GM18867 (cell line): ENCODE data around the gene HHIPL2.

Source experiments
- ATAC-seq: cut with Tn5 transposase; IDR thresholded peaks from one replicate; pipeline ENCODE4 v1.9.1; 2021; ENCODE audit warnings: mild to moderate bottlenecking, moderate library complexity; ENCODE audit not compliant: unreplicated experiment

Gene HHIPL2

DNA sequence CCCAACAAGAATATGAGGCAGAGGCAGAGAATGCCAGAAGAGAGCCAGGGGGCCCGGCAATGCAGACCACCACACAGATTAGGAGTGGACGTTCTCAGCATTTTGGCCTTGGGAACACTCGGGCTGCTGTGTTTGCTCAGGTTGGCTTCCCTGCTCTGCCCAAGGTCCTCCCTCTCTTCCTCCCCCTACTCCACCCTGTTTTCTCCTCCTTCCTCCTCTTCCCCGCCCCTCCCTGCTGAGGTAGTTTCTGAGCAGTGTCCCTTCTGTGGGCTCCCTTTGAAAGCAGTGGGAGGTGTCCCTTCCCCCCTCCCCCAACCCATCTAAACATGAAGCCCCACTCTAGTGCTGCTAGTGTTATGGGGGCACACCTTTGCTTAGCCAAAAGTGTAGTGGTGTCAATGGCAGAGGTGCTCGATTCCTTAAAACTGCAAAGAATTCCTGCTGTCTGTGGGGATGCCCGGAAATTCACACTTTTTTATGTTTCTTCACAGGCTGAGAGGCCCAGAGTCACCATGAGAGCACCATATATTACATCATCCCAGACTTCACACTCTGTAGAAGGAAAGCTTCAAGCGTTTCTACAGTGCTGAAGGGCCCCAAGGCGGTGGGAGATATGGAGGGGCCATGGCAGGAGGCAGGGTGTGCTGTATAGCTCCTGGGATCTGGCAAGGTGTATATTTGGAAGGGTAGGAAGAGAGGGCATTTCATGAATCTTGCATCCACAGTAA is at the start of gene HHIPL2:
Gene HHIPL2, minus strand, starts transcription at position 161 of the 728 bp plus-strand sequence. Its CDS starts 60 bp downstream, at position 101.
- no peak for ATAC-seq

DNA sequence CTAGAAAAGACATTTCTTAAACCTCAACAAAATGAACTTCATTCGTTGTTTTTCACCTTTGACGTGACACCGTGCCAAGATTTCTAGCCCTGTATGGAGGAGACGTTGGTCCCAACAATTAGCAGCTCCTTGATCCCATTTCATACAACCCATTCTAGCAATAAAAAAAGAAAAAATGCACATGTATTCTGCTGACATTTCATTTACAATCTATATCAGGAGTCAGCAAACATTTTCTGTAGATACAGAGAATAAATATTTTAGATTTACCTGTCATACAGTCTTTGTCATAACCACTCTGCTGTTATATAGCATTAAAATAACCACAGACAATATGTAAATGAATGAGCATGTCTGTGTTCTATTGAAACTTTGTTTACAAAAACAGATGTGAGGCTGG is 48.8 kb upstream of the HHIPL2 start:
- ATAC-seq, result peak; percentile 48

DNA sequence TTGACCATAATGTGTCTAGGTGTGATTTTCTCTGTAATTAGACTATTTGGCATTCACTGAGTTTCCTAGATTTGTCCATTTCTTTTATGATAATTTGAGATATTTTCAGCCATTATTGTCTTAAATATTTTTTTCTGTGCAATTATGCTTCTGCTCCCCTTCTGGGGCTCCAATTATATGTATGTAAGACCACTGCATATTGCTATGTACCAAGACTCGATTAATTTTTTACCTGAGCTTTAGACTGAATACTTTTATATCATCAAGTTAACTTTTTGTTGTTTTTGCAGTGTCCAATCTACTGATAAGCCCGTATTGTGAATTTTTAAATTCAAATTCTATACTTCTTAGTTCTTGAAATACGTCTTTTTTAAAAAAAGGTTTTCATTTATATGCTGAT is 46.9 kb upstream of the HHIPL2 start:
- ATAC-seq, result no peak

DNA sequence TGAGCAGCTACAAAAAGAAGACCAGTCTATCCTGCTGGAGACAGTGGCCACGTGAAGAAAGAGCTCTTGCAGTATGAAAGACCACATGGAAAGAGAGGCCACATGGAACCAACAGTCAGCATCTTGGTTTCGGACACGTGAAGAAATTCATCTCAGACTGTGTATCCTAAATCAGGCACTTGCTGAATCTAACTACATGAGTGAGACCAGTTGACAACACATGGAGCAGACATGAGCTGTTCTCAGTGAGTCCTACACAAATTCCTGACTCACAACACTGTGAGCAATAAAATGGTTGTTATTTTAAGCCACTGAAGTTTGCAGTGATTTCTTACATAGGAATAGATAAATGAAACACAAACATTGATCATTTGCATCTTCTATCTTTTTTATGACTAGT is 44.3 kb upstream of the HHIPL2 start:
- no peak for ATAC-seq

DNA sequence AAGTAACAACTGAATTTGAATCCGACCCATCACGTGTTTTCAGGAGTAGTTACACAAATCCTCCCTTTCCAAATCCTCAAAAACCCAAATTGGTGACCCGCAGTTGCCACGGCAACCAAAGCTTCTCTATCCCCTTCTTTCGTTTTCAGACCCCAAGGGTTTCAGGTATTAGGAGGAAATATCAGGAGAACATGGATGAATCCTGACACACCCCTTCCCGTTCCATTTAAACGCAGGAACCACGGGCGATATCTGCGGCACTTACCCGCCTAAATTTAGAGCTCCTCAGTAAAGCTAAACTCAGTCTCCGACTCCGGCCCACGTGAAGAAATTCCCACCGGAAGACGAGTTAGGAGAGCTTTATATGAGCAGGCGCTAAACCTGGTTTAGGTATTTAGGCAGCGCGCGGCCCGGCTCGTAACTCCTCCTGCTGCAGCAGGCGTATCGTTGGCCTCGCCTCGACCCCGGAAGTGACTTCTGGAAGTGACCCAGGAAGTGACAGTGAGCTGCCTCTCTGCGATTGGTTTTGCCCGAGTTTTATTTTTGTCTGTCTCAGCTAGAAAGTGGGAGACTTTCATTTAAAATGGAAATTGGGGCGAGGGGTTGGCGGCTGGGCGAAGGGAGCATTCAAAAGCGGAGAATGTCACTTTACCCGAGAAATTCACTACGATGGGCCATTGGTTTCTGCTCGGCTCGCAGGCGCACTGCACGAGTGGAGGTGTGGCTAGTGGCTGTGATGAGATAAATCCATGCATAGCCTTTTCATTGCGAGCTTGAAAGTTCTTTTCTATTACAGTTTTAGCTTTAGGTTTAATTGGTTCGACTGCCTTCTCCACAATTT is 41.8 kb upstream of the HHIPL2 start, which contains the start of gene TAF1A:
Gene TAF1A, minus strand, starts transcription at position 472 of the 841 bp plus-strand sequence.
- ATAC-seq, result peak; percentile 100

DNA sequence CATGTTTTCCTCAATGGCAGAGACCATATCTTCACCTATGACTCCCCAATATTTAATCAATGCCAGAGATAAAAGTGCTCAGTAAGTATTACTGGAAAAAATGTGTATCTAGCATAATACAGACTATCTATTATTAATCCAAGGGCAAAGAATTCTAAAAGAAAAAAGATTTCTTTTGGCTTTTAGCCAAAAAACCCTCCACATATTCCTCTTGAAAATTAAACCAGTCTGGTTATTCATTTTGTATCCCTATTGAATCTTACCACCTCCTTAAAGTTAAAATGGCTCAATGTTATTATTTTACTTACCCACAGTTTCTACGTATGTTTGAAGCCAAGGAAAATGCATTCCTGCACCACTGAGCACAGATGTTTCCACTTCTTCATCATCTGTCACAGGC is 40.2 kb upstream of the HHIPL2 start:
- no peak for ATAC-seq

DNA sequence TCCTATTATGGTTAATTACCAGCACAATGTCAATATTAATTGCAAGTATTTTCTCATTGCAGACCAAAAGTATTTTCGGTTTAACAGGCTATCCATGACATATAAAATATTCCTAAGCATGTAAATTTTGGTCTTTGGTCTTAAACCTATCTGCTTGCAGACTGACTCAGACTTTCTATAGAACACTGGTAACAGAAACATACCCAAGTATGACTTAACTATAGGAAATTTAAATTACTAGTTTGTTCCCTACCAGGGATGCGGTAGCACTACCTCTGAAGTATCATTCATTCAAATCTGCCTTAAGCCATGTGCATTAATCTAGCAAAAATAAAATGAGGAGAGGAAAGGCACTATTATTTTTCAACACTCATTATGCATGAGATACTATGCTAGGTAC is 38.9 kb upstream of the HHIPL2 start:
- no peak for ATAC-seq

DNA sequence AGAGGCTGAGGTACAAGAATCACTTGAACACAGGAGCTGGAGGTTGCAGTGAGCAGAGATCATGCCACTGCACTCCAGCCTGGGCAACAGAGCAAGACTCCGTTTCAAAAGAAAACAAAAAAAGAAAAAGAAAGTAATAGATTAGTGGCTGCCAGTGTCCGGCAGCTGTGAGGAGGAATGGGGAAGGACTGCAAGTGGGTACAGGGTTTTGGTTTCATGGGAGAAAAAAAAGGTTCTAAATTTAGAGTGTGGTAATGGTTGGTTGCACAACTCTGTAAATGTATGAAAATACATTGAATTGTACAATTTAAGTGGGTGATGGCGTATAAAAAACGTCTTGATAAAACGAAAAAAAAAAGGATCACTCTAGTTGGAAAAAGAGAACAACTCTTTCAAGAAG is 35.2 kb upstream of the HHIPL2 start:
- peak; percentile 83 for ATAC-seq

DNA sequence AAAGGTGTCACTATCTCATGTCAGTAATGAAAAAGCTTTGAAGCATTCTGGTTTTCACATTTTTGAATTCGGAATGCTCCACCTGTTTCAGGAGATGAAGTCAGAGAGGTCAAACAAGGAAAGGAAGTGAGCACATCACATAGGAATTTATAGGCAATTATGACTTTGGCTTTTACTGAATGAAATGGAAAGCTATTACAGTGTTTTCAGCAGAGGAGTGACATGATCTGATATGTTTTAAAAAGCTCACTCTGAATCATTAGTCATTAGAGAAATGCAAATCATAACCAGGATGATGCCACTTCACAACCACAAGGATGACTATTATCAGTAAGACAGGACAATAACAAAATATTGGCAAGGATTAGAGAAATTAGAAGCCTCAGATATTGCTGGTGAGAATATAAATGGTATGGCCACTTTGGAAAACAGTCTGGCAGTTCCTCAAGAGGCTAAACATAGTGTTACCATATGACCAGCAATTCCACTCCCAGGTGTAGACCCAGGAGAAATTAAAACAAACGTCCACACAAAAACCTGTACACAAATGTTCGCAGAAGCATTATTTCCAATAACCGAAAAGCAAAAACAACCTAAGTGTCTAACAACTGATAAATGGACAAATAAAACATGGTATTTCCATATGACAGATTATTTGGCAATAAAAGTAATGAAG is 34.3 kb upstream of the HHIPL2 start:
- peak; percentile 79 for ATAC-seq

DNA sequence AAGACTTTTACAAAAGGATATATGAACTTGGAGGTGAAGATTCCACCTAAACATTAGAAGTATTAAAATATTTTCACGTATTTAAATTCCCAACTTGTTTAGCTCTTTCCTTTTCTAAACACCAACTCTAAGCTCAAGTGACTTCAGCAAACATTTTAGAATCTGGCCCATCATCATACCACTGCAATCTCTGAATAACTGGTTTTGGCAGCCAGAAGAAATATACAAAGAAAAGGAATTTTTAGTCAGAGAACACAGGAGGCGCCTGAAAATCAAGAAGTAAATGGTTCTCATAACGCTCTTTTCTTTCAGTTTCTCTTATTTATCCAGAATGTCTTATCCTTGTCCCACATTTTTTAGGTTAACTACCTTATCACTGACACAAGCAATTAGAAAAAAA is 31.4 kb upstream of the HHIPL2 start:
- ATAC-seq, result no peak

DNA sequence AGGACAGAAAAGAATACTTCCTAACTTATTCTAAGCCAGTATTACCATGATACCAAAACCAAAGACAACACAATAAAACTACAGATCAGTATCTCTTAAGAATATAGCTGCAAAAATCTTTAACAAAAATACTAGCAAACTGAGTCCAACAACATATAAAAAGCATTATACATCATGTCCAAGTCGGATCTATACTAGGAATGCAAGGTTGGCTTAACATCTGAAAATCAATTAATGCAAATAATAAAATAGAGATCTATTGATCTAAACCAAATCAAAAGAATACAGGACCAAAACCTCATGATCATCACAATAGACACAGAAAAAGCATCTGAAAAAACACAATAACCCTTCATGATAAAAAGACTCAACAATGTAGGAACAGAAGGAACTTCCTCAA is 22.9 kb upstream of the HHIPL2 start:
- no peak for ATAC-seq

DNA sequence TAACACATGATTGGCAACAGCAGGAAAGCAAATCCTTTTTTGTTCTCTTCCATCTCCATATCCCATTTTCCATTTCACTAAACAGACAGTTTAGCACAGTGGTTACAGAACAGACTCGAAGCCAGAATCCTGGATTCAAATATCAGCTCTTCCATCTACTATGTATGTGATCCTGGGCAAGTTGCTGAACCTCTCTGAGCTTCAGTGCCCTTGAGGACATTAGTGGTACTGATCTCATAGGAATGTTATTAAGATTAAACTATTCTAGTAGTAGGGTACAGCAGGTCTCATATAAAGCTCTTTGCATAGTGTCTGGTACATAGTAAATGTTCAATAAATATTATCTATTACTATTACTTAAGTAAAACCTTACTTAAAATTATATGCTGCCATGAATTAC is 13.8 kb upstream of the HHIPL2 start:
- ATAC-seq, result no peak

DNA sequence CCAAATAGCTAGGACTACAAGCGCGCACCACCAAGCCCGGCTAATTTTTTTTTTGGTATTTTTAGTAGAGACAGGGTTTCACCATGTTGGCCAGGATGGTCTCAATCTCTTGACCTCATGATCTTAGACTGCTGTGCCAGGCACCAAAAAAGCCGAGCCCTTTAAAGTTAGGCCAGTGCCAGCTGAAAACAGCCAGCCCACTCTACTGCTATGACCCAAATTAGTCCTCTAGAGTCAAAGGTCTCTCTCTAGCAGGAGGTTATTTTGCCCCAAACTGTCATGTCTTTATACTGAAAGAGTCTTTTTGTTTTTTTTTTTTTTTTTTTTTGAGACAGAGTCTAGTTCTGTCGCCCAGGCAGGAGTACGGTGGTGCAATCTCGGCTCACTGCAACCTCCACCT is 9.7 kb upstream of the HHIPL2 start:
- no peak for ATAC-seq

DNA sequence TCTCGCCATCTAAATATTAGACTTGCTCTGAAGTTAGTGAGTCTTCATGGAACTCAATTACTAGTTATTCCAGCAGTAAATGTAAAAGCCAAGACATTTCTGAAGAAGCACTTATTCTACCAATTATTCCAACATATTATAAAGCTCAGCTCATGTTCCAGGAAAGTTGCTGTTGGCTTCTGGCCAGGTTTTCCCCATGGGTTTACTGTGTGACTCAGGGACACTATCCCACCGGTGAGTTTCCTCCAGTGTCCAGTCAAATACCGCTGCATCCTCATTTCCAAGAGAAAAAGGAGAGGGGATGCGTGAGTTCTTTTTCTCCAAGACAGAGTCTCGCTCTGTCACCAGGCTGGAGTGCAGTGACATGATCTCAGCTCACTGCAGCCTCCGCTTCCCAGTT is 9.2 kb upstream of the HHIPL2 start:
- ATAC-seq, result no peak

DNA sequence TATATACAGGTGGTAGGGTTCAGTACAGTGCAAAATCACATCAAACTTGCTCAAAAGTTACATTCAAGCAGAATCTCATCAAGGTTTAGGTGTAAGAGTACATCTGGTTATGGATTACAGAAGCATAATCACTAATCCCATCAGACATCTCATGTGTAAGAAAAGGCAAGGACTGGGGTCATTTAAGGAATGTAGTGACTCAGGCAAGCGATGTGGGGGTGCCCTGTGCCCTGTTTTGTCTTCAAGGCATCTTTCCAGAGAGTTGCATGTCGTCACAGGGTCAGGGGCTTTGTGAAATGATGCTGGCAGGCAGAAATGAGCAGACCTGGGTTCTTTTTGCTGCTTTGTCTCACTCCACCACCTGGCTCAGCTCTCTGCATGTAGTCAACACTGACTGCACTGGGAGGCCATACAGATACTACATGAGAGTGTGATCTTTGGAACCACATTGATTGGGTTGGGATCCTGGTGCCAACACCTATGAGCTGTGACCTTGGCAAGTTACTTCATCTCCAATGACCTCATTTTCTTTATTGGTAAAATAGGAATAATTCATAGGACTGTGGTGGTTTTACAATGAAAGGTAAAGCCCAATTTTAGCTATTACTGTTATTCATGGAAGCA is 8.2 kb upstream of the HHIPL2 start:
- ATAC-seq, result no peak

DNA sequence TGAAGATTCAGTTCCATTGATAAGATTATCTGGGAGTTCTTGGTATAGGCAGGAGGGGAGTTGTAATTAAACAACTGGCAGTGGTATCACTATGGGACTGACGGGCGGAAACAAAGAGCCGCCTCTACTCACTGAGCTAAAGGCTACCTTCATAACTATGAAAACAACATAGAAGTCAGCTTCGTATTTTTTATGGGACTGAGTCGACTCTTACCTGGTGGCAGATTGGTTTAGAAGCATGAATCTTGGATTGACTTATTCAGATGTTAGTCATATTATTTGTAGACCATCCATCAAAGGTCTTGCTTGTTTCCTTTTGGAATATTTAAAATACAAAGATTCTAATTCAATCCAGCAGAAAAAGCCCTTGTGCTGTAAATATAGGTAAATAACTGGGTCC is 6.3 kb upstream of the HHIPL2 start:
- no peak for ATAC-seq

DNA sequence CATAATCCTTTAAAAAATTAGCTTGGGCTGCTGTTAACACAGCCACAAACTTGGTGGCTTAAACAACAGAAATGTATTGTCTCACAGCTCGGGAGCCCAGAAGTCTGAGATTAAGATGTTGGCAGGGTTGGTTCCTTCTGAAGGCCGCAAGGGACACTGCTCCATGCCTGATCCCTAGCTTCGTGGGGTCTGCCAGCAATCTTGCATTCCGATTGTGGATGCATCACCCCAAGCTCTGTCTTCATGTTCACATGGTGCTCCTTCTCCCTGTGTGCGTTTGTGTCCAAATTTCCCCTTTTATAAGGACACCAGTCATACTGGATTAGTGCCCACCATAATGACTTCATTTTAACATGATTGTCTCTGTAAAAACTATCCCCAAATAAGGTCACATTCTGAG is 5.0 kb upstream of the HHIPL2 start:
- ATAC-seq, result no peak

DNA sequence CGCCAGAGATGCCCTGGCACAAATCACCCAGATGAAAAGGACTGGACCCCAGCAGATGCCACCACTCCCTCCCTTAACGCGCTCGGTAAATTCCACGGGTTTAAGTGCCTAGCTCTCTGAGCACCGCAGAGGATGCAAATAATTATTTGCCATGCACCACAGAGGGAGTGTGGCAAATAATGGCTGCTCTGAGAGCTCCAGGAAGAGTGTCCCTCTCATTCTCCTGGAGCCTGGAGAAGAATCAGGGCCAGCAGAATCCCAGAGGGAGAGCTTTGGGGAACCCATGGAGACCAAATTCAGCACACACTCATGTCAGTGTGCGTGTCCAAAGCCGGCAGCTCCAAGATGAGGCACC is 667 bp downstream of the HHIPL2 start:
- no peak for ATAC-seq

DNA sequence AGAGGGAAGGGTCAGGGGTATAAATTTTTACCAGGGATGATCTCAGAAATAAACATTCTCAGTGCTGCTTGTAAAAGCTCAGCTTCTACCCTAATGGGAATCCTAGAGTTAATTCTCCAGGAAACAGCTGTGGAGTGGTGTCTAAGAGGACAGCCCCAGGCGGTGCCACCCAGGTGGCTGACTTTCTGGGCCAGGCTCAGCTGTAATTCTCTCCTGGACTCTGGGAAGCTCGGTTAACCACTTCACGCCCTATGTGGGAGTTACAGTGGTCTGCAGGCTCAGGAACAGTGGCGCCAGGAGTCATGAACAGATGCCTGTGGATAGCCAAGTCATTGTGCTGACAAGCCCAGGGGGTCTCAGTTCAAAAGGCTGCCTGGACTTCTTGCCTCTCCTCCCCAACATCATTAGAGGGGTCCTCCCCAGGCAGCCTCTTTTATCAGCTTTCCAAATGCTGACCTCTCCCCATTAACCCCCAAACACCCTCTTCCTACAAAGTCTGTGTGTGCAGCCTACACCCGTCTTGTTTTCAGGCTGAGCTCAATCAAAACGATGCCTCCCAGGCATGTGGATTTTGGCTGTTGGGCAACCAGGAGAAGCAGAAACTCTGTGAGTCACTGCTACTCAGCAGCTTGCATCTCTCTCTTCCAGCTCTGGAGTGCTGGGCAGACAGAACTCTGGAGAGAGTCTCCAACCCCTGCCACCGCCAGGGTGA is 1.2 kb downstream of the HHIPL2 start:
- no peak for ATAC-seq

DNA sequence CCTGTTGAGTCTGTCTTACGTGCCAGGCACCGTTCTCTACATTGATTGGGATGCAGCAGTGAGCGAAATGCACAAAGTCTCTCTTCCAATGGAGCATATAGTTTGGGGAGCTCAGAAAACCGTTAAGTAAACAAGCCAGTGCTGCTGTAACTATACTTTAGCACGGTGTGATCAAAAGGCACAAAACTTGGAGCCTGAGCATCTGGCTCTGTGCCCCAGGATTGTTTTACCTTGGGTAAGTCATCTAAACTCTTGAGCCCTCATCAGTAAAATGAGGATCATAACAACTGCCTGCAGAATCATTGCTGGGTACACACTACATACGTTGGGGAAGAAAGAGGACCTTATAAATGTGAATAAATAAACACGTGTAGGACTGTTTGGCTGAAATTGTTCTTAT is 1.8 kb downstream of the HHIPL2 start:
- no peak for ATAC-seq

DNA sequence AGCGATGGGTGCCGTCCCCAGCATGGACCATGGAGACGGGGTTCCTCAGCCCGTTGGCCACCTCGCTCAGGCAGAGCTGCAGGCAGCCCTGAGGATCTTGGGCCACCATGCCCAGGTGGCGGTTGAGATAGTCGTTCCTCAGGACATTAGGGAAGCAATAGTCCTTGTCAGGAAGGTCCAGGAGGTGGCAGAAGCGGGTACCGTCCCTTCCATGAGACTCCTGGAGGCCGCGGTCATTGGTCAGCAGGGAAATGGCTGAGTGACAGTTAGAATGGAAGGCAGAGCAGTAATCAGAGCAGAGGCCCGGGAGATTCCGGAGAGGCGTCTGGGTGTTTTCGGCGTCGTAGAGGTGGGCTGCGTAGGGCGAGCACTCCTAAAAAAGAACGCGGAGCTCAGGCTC is 4.1 kb downstream of the HHIPL2 start:
- no peak for ATAC-seq
